Keratinocyte (primary cell): ENCODE results near the gene INPP5A. TPM values are rescaled to one million over a fixed set of nuclear protein-coding genes. Genes with fewer than 3 reads are reported as not detected.

ENCODE experiments used
- DNase-seq: peaks from one replicate; pipeline ENCODE4 v3.0.0-alpha.2; 2011; ENCODE audit warnings: low read depth, missing footprints, low spot score
- FAIRE-seq: peaks from 2 replicates; lab custom pipeline; 2011; peaks lifted over from hg19 to GRCh38; lab: Jason Lieb, UNC
- H2AFZ ChIP-seq: 2 replicates; pipeline ENCODE4 v1.6.0; 2012; ENCODE audit warnings: low read length, control low read depth, inconsistent platforms; ENCODE audit not compliant: control insufficient read depth
- H3K27ac ChIP-seq: 2 replicates; pipeline ENCODE4 v1.5.1; 2011; ENCODE audit warnings: low read length; ENCODE audit not compliant: control insufficient read depth, insufficient read depth
- H3K27me3 ChIP-seq: 3 replicates; pipeline ENCODE4 v1.6.0; 2011; ENCODE audit warnings: low read length; ENCODE audit not compliant: control insufficient read depth, insufficient read depth; ENCODE audit errors: extremely low read depth
- H3K36me3 ChIP-seq, 2 experiments: 2 replicates in 1 of 2; 3 replicates in 1 of 2; pipeline ENCODE4 v1.5.1; 2011; ENCODE audit warnings: low read length in 2 of 2, mild to moderate bottlenecking in 1 of 2; ENCODE audit not compliant: control insufficient read depth in 2 of 2, insufficient read depth in 2 of 2; ENCODE audit errors: extremely low read depth in 1 of 2
- H3K4me1 ChIP-seq: 3 replicates; pipeline ENCODE4 v1.5.1; 2011; ENCODE audit warnings: low read length; ENCODE audit not compliant: control insufficient read depth, insufficient read depth; ENCODE audit errors: extremely low read depth
- H3K4me2 ChIP-seq: 3 replicates; pipeline ENCODE4 v1.6.0; 2011; ENCODE audit warnings: low read depth, low read length; ENCODE audit not compliant: control insufficient read depth, insufficient read depth; ENCODE audit errors: extremely low read depth
- H3K4me3 ChIP-seq, 3 experiments: fragments of 200-600 bp in 1 of 3; sonication (generic) in 1 of 3; 2 replicates in 2 of 3; 3 replicates in 1 of 3; pipeline ENCODE4 v1.5.1; 2011 to 2016; ENCODE audit warnings: low read length in 3 of 3, mild to moderate bottlenecking in 3 of 3, control low read depth in 2 of 3, inconsistent platforms in 1 of 3, low read depth in 1 of 3, mixed read lengths in 1 of 3, mixed run types in 1 of 3, moderate library complexity in 1 of 3; ENCODE audit not compliant: control insufficient read depth in 2 of 3, insufficient read depth in 2 of 3; ENCODE audit errors: extremely low read depth in 1 of 3
- H3K79me2 ChIP-seq: 2 replicates; pipeline ENCODE4 v1.6.0; 2012; ENCODE audit warnings: low read length; ENCODE audit not compliant: control insufficient read depth, insufficient read depth
- H3K9ac ChIP-seq: 3 replicates; pipeline ENCODE4 v1.6.0; 2011; ENCODE audit warnings: low read length; ENCODE audit not compliant: control insufficient read depth, insufficient read depth; ENCODE audit errors: extremely low read depth
- H3K9me1 ChIP-seq: 3 replicates; pipeline ENCODE4 v1.6.0; 2011; ENCODE audit warnings: low read length; ENCODE audit not compliant: control insufficient read depth, insufficient read depth; ENCODE audit errors: extremely low read depth
- H3K9me3 ChIP-seq: 2 replicates; pipeline ENCODE4 v1.5.1; 2012; ENCODE audit warnings: low read depth, low read length; ENCODE audit not compliant: control insufficient read depth
- H4K20me1 ChIP-seq: 3 replicates; pipeline ENCODE4 v1.6.0; 2011; ENCODE audit warnings: low read length; ENCODE audit not compliant: control insufficient read depth, insufficient read depth; ENCODE audit errors: extremely low read depth
- CTCF ChIP-seq, 3 experiments: IDR thresholded peaks in 1 of 3; conservative IDR thresholded peaks in 1 of 3; optimal IDR thresholded peaks in 1 of 3; 2 replicates in 2 of 3; 3 replicates in 1 of 3; pipeline versions ENCODE3 to v1.5.1; 2011; ENCODE audit warnings: low read length in 3 of 3, mild to moderate bottlenecking in 3 of 3, moderate library complexity in 2 of 3, control low read depth in 1 of 3, inconsistent platforms in 1 of 3; ENCODE audit not compliant: insufficient read depth in 2 of 3; ENCODE audit errors: extremely low read depth in 1 of 3
- EZH2 ChIP-seq: IDR thresholded peaks from one replicate; pipeline ENCODE4 v1.6.1; 2012; ENCODE audit warnings: inconsistent platforms, mild to moderate bottlenecking, low read length, moderate library complexity
- dilution Hi-C: fragments of 300-500 bp; cut with MboI; formaldehyde crosslinking; loops from one replicate; pipeline ENCODE4 v1.7.0; 2020; ENCODE audit warnings: low sequenced_read_pairs; ENCODE audit not compliant: extremely low pct_ligation_motif_present
- polyA plus RNA-seq, 5 experiments: library from polyadenylated mRNA; depleted of rRNA in 3 of 5; stranded (reverse) in 3 of 5; stranded (forward) in 1 of 5; unstranded in 1 of 5; fragments of >200 nt; gene quantifications; 1 replicate in 1 of 5; 2 replicates in 3 of 5; 3 replicates in 1 of 5; pipeline versions ENCODE4 v1.2.1 to v1.2.3, GENCODE V29; 2011 to 2012; ENCODE audit warnings: missing spikeins in 2 of 5, low read depth in 1 of 5, low replicate concordance in 1 of 5

Gene INPP5A
- polyA plus RNA-seq, 1 donor (not counting 4 experiments of a cell fraction or from before 2014, with no cell fraction given): 11.2 TPM

GRCh38 chr10:132735923-132736391 is 198.4 kb downstream of the INPP5A start:
- TF ChIP-seq CTCF (optimal IDR thresholded peaks at IDR 0.05 in 1 of 3, IDR thresholded peaks at IDR 0.05 in 1 of 3, conservative IDR thresholded peaks at IDR 0.05 in 1 of 3; ENCODE audit: extremely low read depth in 1 of 3, insufficient read depth in 2 of 3, low read length in 3 of 3) (no peak), EZH2 (no peak)
- H3K27me3 ChIP-seq: no peaks in the 10 kb centered on the region
- DNase-seq: no peak
- H2AFZ ChIP-seq: no peak overlapping the region
- no peaks in the 10 kb centered on the region for H4K20me1 ChIP-seq
- FAIRE-seq: no peak
- H3K79me2 ChIP-seq: no peaks in the 10 kb centered on the region
- dilution Hi-C loops: no loop called here
- H3K4me1 ChIP-seq: no peaks in the 10 kb centered on the region
- H3K9me1 ChIP-seq: no peaks in the 10 kb centered on the region
- no peak overlapping the region for H3K27ac ChIP-seq
- H3K4me3 ChIP-seq: no peak overlapping the region
- no peak overlapping the region for H3K4me2 ChIP-seq
- no peaks in the 10 kb centered on the region for H3K9me3 ChIP-seq
- H3K36me3 ChIP-seq: no peaks in the 10 kb centered on the region
- no peak overlapping the region for H3K9ac ChIP-seq

GRCh38 chr10:132737390-132738048 is 199.9 kb downstream of the INPP5A start:
- DNase-seq (no peak), FAIRE-seq (no peak)
- dilution Hi-C loops: no loop called here
- no peak for TF ChIP-seq EZH2
- Histone ChIP-seq H3K9ac (no peak overlapping the region), H3K79me2 (no peaks in the 10 kb centered on the region), H3K27me3 (no peaks in the 10 kb centered on the region), H3K36me3 (no peaks in the 10 kb centered on the region), H3K4me2 (no peak overlapping the region), H3K9me1 (no peaks in the 10 kb centered on the region), H4K20me1 (no peaks in the 10 kb centered on the region), H3K4me3 (no peak overlapping the region), H3K9me3 (no peaks in the 10 kb centered on the region), H3K27ac (no peak overlapping the region), H3K4me1 (no peaks in the 10 kb centered on the region), H2AFZ (no peak overlapping the region)
